Measurements from ENCODE around the gene GPRIN1. TPM values are rescaled to one million over a fixed set of nuclear protein-coding genes. Genes with fewer than 3 reads are reported as not detected.
"Not testable (repeated sequence)": the region's sequence is repeated elsewhere in the genome, so short reads cannot be mapped to it uniquely, and the experiment has no call there.

Gene GPRIN1
- total RNA-seq, 1 donor from 2014 or later, result 3.2 TPM

GRCh38 chr5:176552332-176552869 lies 57.6 kb downstream of the GPRIN1 start:
- no peaks in the 10 kb centered on the region for H3K9me3 Mint-ChIP-seq
- ATAC-seq (ENCODE audit: low read depth), result no peak
- peaks cover 6% of the 10 kb centered on the region for H3K27me3 Mint-ChIP-seq
- CTCF ChIA-PET, result no interaction called here
- H3K4me3 Mint-ChIP-seq, result no peak overlapping the region
- POLR2A ChIA-PET, result no interaction called here
- intact Hi-C loops (cut with micrococcal nuclease), result no loop called here
- peaks cover 12% of the 10 kb centered on the region for H3K4me1 Mint-ChIP-seq
- H3K27ac Mint-ChIP-seq, result no peak overlapping the region
- TF ChIP-seq CTCF (IDR thresholded peaks at IDR 0.05), result no peak
- DNase-seq, result no peak
- H3K36me3 Mint-ChIP-seq (ENCODE audit: low read depth), result no peaks in the 10 kb centered on the region

DNA sequence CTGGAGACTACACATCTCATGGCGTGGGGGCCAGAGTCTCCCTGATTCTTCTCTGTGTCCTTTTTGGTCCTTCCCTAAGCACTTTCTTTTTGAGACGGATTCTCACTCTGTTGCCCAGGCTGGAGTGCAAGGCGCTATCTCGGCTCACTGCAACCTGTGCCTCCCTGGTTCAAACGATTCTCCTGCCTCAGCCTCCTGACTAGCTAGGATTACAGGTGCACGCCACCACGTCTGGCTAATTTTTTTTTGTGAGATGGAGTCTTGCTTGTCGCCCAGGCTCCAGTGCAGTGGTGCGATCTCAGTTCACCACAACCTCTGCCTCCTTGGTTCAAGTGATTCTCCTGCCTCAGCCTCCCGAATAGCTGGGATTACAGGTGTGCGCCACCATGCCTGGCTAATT lies 59.0 kb downstream of the GPRIN1 start:
- H3K9me3 Mint-ChIP-seq; H3K27me3 Mint-ChIP-seq; H3K27ac Mint-ChIP-seq; CTCF ChIA-PET; DNase-seq; ATAC-seq (ENCODE audit: low read depth); intact Hi-C loops (cut with micrococcal nuclease); H3K36me3 Mint-ChIP-seq (ENCODE audit: low read depth): not testable (repeated sequence)
- H3K4me1 Mint-ChIP-seq, result peaks cover 12% of the 10 kb centered on the region
- peak overlapping the region; percentile 15 for H3K4me3 Mint-ChIP-seq
- POLR2A ChIA-PET, result interaction anchor here (0.9 kb wide), 1 partner anchor 13 kb away, joined by 7 read pairs; the partner anchor contains the start of gene RNF44

GRCh38 chr5:176550275-176550831 lies 59.6 kb downstream of the GPRIN1 start:
- H3K9me3 Mint-ChIP-seq, result no peaks in the 10 kb centered on the region
- no peaks in the 10 kb centered on the region for H3K36me3 Mint-ChIP-seq (ENCODE audit: low read depth)
- no peak overlapping the region for H3K27ac Mint-ChIP-seq
- ChIA-PET POLR2A (interaction anchor here (0.9 kb wide), 1 partner anchor 13 kb away, joined by 7 read pairs; the partner anchor contains the start of gene RNF44), CTCF (no interaction called here)
- peak overlapping the region; percentile 15 for H3K4me3 Mint-ChIP-seq
- TF ChIP-seq CTCF (IDR thresholded peaks at IDR 0.05), result no peak
- intact Hi-C loops (cut with micrococcal nuclease), result no loop called here
- peak; percentile 76 for ATAC-seq (ENCODE audit: low read depth)
- peaks cover 12% of the 10 kb centered on the region for H3K4me1 Mint-ChIP-seq
- DNase-seq, result no peak
- H3K27me3 Mint-ChIP-seq, result peaks cover 6% of the 10 kb centered on the region

DNA sequence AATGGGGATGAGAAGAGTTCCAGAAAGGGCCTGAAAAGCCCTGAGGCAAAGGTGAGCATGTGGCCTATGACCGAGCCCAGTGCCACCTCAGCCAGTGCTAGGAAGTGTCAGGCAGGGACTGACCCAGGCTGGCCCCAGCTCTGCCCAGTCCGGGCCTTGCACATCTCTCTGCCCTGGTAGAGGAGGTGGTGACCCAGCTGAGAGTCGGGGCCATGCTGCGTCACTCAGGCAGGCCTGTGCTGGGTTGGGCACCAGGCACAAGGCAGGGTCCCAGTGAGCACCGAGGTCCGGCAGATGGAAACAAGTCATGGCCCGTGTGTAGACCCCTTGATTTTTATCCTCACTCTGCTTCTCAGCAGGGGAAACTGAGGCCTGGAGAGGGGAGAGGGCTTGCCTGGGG lies 60.1 kb downstream of the GPRIN1 start:
- ChIA-PET POLR2A (interaction anchor here (0.9 kb wide), 1 partner anchor 12 kb away, joined by 7 read pairs; the partner anchor contains the start of gene RNF44), CTCF (no interaction called here)
- Mint-ChIP-seq H3K36me3 (ENCODE audit: low read depth) (no peaks in the 10 kb centered on the region), H3K27me3 (peaks cover 6% of the 10 kb centered on the region), H3K4me1 (peaks cover 13% of the 10 kb centered on the region), H3K9me3 (no peaks in the 10 kb centered on the region), H3K4me3 (no peak overlapping the region), H3K27ac (no peak overlapping the region)
- no peak for TF ChIP-seq CTCF (IDR thresholded peaks at IDR 0.05)
- intact Hi-C loops (cut with micrococcal nuclease), result no loop called here
- DNase-seq, result no peak
- no peak for ATAC-seq (ENCODE audit: low read depth)

- Mint-ChIP-seq H3K27me3 (peaks cover 6% of the 10 kb centered on the region), H3K27ac (no peak within 1 kb of the TSS), H3K9me3 (no peaks in the 10 kb centered on the region), H3K4me1 (peaks cover 20% of the 10 kb centered on the region), H3K4me3 (no peak within 1 kb of the TSS), H3K36me3 (ENCODE audit: low read depth) (no peaks in the 10 kb centered on the region)
- intact Hi-C loops (cut with micrococcal nuclease), result no loop called here
- CTCF ChIA-PET, result interaction anchor here (1.3 kb wide), 1 partner anchor 112 kb away, joined by 3 read pairs; no protein-coding TSS in a partner anchor
- DNase-seq (no peak), ATAC-seq (ENCODE audit: low read depth) (no peak)
- POLR2A ChIA-PET, result interaction anchor here (0.8 kb wide), 1 partner anchor 12 kb away, joined by 3 read pairs; the partner anchor contains the start of gene RNF44
- TF ChIP-seq CTCF (IDR thresholded peaks at IDR 0.05), result no peak
Measured at GRCh38 chr5:176548967-176549444, 61.0 kb downstream of the GPRIN1 start, which contains the start of gene CDHR2. Gene CDHR2, plus strand, starts transcription at chr5:176549342. Its CDS starts 16,011 bp downstream, at chr5:176565353.
